Panc1 (cell line): ENCODE results near the gene DDC. TPM values are rescaled to one million over a fixed set of nuclear protein-coding genes. Genes with fewer than 3 reads are reported as not detected.

Experiments used
- ATAC-seq: fragments of 200-7000 bp; cut with Tn5 transposase; 2 replicates; pipeline ENCODE4 v1.9.1; 2020; ENCODE audit warnings: mild to moderate bottlenecking, moderate library complexity
- BruUV-seq: library from RNA; stranded (reverse); fragments of 400-500 nt; replicated peaks from 2 replicates; lab custom pipeline; 2021; lab: Mats Ljungman, UMichigan
- CTCF ChIA-PET: fragments of 300-600 bp; sonication (Branson Sonifier 250); formaldehyde crosslinking; loops from one replicate; lab custom pipeline; 2022; ENCODE audit warnings: antibody characterized with exemption; lab: Charles Lee
- POLR2A ChIA-PET: fragments of 300-600 bp; sonication (Branson Sonifier 250); formaldehyde crosslinking; loops from one replicate; lab custom pipeline; 2022; ENCODE audit warnings: antibody characterized with exemption; lab: Charles Lee
- DNase-seq: peaks from one replicate; pipeline ENCODE4 v3.0.0-alpha.2; 2010; ENCODE audit warnings: low read depth, low spot score
- H3K27ac ChIP-seq: 2 replicates; pipeline ENCODE4 v1.5.1; 2011; ENCODE audit warnings: mild to moderate bottlenecking, low read length, inconsistent platforms
- H3K27me3 ChIP-seq: fragments of 200-500 bp; sonication (Bioruptor generic); 2 replicates; pipeline ENCODE4 v1.6.0; 2014; ENCODE audit warnings: low read length, inconsistent platforms; ENCODE audit not compliant: control insufficient read depth, insufficient read depth
- H3K36me3 ChIP-seq: fragments of 200-500 bp; sonication (Bioruptor generic); 2 replicates; pipeline ENCODE4 v1.5.1; 2014; ENCODE audit warnings: inconsistent platforms, mild to moderate bottlenecking, low read length, moderate library complexity; ENCODE audit not compliant: control insufficient read depth, insufficient read depth
- H3K4me1 ChIP-seq: 2 replicates; pipeline ENCODE4 v1.5.1; 2011; ENCODE audit warnings: inconsistent platforms, mild to moderate bottlenecking, low read length, moderate library complexity; ENCODE audit not compliant: control insufficient read depth, insufficient read depth
- H3K4me3 ChIP-seq, 2 experiments: 2 replicates each; pipeline ENCODE4 v1.5.1; 2011 to 2012; ENCODE audit warnings: low read depth in 2 of 2, low read length in 2 of 2, mild to moderate bottlenecking in 2 of 2, inconsistent platforms in 1 of 2, moderate library complexity in 1 of 2
- H3K9me3 ChIP-seq: fragments of 200-500 bp; sonication (Bioruptor generic); 2 replicates; pipeline ENCODE4 v1.5.1; 2014; ENCODE audit warnings: low read depth, mild to moderate bottlenecking, inconsistent platforms, low read length, moderate library complexity; ENCODE audit not compliant: control insufficient read depth, insufficient read depth
- POLR2AphosphoS5 ChIP-seq: IDR thresholded peaks from 2 replicates; pipeline ENCODE4 v1.6.1; 2012; ENCODE audit warnings: mild to moderate bottlenecking, low read depth, low read length, moderate library complexity
- SIN3A ChIP-seq: IDR thresholded peaks from 2 replicates; pipeline ENCODE4 v1.6.1; 2012; ENCODE audit warnings: low read depth, mild to moderate bottlenecking, low read length, moderate library complexity, borderline replicate concordance; ENCODE audit not compliant: insufficient read depth
- TCF7L2 ChIP-seq: IDR thresholded peaks from 2 replicates; pipeline ENCODE4 v1.6.1; 2011; ENCODE audit warnings: mild to moderate bottlenecking, low read depth, low read length, inconsistent platforms
- in situ Hi-C: cut with HindIII; loops from 2 replicates; pipeline ENCODE4 v1.10.0; 2016; ENCODE audit warnings: low sequenced_read_pairs, low pct_unique_long_range_greater_than_20kb
- intact Hi-C: fragments of 100-400 bp; cut with micrococcal nuclease; formaldehyde crosslinking; loops from one replicate; pipeline ENCODE4 v1.10.0; 2022; ENCODE audit not compliant: unreplicated experiment
- total RNA-seq: library from RNA; stranded (reverse); gene quantifications from one replicate; pipeline ENCODE4 v1.2.1, GENCODE V29; 2021; ENCODE audit not compliant: unreplicated experiment
- TF ChIP-seq, protein P1 (sequence below): fragments of 450-650 bp; IDR thresholded peaks from 2 replicates; pipeline ENCODE4 v1.5.1; 2017; ENCODE audit warnings: mild to moderate bottlenecking

DDC gene
- total RNA-seq, 1 experiment from 2014 or later: not detected

DNA sequence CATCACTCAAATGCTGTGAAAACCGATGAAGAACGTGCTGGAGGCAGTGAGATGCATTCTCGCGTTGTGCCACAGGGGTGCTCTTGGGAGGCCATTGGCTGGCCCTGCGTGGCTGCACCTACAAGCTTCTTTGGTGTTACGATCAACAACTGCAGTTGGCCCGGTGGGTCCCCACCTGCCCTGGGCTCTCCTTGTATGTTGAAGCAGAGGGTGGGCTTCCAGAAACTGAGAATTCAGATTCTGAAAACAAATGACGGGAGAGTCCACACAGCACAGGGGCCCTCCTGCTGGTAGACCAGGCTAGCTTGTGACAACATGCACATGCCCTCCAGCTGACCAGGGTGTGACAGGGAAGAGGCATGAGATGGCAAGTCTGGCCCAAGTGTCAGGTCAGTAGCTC is 23.7 kb upstream of the DDC start:
- ChIA-PET POLR2A (no interaction called here), CTCF (interaction anchor here (0.5 kb wide), 1 partner anchor 572 kb away, joined by 4 read pairs; no protein-coding TSS in a partner anchor)
- BruUV-seq: no TSS peak
- no peak for TF ChIP-seq SIN3A
- TF ChIP-seq, protein P1, sequence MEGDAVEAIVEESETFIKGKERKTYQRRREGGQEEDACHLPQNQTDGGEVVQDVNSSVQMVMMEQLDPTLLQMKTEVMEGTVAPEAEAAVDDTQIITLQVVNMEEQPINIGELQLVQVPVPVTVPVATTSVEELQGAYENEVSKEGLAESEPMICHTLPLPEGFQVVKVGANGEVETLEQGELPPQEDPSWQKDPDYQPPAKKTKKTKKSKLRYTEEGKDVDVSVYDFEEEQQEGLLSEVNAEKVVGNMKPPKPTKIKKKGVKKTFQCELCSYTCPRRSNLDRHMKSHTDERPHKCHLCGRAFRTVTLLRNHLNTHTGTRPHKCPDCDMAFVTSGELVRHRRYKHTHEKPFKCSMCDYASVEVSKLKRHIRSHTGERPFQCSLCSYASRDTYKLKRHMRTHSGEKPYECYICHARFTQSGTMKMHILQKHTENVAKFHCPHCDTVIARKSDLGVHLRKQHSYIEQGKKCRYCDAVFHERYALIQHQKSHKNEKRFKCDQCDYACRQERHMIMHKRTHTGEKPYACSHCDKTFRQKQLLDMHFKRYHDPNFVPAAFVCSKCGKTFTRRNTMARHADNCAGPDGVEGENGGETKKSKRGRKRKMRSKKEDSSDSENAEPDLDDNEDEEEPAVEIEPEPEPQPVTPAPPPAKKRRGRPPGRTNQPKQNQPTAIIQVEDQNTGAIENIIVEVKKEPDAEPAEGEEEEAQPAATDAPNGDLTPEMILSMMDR: 0 out of 2 replicates have a peak, but pooled peaks have one; percentile 29
- Histone ChIP-seq H3K27ac (no peak overlapping the region), H3K4me1 (no peaks in the 10 kb centered on the region), H3K4me3 (no peak overlapping the region), H3K36me3 (no peaks in the 10 kb centered on the region), H3K9me3 (no peaks in the 10 kb centered on the region), H3K27me3 (no peaks in the 10 kb centered on the region)
- ATAC-seq (no peak; the same call in 1 of the 2 replicates), DNase-seq (no peak)
- intact Hi-C loops (no loop called here), in situ Hi-C loops (no loop called here)

DNA sequence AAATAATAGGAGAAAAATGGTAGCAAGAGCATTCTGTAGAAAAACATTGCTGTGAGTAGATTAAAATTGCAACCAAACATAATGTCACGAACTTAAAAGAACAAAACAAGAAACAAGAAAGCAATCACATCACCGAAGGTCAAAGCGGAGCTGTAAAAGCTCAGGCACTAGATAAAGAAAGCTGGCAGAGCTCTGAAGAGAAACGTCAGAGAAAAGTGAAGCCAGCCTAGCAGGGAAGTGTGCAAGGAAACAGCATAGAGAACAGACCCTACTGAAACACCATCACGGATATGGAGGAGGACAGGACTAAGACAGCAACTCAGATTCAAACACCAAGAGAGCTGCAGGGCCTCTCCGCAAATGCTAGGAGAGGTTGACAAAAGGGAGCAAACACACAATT is 22.5 kb upstream of the DDC start:
- POLR2A ChIA-PET: no interaction called here
- Histone ChIP-seq H3K4me1 (no peaks in the 10 kb centered on the region), H3K27me3 (no peaks in the 10 kb centered on the region), H3K36me3 (no peaks in the 10 kb centered on the region), H3K9me3 (no peaks in the 10 kb centered on the region), H3K27ac (no peak overlapping the region), H3K4me3 (no peak overlapping the region)
- CTCF ChIA-PET: no interaction called here
- intact Hi-C loops (no loop called here), in situ Hi-C loops (no loop called here)
- TF ChIP-seq TCF7L2: no peak
- TF ChIP-seq, protein P1: 0 out of 2 replicates have a peak, but pooled peaks have one; percentile 5
- DNase-seq: no peak
- no TSS peak for BruUV-seq
- no peak for ATAC-seq

DNA sequence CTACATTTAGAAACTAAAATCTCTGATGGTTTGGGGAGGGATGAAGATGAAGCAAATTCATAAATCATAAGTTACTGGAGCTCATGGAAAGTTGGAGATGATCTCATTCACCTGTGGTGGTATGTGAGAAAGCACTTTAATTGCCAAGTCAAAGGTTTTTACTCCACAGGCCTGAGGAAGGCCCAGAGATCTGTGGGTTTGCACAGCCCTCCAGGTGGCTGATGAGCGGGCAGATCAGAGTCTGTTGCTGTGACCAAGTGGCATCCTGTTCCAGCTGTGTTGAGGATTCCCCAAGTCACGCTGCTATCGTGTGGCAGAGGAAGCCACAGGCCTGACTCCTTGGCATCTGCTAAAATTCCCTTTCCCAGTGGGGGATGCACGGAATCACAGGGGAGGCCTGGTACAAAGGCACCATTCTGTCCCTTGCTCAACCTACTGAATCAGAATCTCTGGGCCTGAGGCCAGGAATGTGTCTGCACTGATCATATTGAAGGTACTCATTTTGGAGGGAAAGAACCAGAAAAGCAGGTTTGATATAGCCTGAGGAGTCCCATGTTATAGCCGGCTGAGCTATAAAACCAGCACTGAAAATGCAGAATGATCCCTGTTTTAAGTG is 19.7 kb upstream of the DDC start:
- H3K27ac ChIP-seq: no peak overlapping the region
- BruUV-seq: no TSS peak

More for the DNA sequence above, 19.7 kb upstream of the DDC start:
- in situ Hi-C loops: no loop called here
- CTCF ChIA-PET: no interaction called here
- ATAC-seq (no peak), DNase-seq (no peak)
- Histone ChIP-seq H3K36me3 (no peaks in the 10 kb centered on the region), H3K27me3 (peaks cover 4% of the 10 kb centered on the region; the same call in 1 of the 2 replicates), H3K4me1 (no peaks in the 10 kb centered on the region), H3K9me3 (no peaks in the 10 kb centered on the region), H3K4me3 (no peak overlapping the region)
- POLR2A ChIA-PET: no interaction called here
- TF ChIP-seq POLR2AphosphoS5: no peak
- TF ChIP-seq, protein P1: no peak
- no peak for TF ChIP-seq SIN3A
- TF ChIP-seq TCF7L2: no peak
- intact Hi-C loops: no loop called here
